CD4-positive, alpha-beta T cell treated with Interferon gamma for 1 hour (primary cell): ENCODE data around the gene CCDC197.

ENCODE experiments used
- DNase-seq: peaks from one replicate; pipeline ENCODE4 v3.0.0-alpha.2; 2020

Gene CCDC197

DNA sequence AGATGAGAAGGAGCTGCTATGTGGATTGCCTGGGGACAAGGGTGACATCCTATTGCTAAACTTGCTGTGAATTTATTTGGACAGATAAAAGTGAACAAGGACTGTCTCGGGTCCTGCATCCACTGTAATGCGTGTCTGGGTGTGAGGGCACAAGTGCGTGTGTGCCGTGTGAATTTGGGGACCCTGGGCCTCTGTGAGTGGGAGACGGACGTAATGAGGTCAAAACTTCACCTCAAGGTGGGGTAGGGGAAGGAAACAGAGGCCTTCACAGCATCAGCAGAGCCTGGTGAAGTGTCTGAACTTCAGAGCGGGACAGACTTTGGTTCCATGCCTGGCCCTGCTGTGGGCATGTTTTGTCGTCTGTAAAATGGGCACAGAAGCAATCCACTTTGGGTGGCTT, 35.5 kb upstream of the CCDC197 start:
- DNase-seq = no peak

DNA sequence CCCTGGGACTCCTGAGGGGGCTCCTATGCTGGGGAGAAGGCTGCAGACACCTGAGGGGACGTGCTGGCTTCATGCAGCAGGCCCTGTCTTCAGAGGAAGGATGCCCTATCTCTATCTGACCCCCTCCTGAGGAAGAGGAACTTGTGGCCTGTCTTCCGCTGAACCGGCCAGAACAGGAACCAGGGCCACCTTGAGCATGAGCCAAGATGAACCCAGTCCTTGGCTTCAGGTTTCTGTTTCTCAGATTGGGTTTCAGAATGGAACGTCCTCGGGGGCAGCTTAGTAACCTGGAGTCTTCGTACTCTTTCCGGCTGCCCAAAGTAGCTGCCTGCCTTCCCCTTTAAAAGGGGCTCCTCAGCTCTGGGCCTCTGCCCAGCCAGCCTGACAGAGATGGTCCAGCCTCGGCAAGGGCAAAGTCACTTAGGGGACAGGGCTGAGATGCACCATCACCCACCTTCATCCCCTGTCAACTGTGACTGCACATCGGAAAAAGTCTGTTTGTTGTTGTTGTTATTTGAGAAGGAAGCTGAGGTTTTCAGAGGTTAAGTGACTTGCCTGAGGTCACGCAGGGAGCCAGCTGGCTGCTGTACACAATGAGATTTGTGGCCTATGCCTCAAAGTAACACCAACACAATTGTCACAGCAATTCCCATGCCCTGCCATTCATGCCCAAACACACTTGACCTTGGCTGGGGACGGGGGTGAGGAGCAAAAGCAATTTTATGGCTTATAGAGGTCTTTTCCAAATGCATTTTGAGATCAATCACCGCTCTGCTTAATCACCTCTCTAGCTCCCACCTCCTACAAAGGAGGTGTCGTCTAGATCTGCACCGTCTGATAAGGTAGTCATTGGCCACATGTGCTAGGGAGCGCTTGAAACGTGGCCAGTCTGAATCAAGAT, 34.1 kb upstream of the CCDC197 start:
- DNase-seq = peak; percentile 69

DNA sequence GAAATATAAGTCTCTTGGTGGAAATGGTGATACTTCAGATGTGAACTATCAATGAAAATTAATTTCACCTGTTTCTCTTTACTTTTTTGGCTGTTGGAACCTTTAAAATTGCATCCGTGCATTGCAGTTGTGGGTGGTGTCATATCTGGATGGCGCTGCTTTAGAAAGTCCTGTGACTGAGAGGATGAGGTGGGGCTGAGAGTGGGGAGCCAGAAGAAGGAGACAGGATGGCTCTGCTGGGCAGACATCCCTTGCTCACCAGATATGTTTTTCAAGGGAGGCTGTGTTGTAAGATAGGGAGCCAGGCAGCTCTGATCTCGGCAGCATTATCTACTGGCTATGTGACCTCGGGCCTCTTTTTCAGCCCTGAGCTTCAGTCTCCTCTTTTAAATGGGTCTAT, 33.4 kb upstream of the CCDC197 start:
- no peak for DNase-seq

DNA sequence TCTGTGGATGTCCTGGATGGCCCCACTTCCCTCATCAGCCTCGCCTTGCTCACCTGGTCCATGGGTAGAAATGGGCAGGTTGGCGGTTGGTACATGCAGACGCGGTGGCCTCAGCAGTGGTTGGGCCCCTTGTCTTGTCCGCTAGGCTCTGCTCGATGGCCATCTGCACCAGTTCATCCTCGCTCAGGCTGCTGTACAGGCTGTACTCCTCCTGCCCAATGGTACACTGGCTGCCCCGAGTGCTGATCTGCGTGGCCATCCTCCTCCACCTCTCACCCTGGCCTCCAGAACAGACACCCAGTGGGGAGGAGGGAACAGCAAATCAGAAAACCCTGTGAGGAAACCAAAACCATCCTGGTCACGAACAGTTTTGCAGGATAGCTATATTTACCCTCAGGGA, 32.8 kb upstream of the CCDC197 start:
- DNase-seq = no peak

DNA sequence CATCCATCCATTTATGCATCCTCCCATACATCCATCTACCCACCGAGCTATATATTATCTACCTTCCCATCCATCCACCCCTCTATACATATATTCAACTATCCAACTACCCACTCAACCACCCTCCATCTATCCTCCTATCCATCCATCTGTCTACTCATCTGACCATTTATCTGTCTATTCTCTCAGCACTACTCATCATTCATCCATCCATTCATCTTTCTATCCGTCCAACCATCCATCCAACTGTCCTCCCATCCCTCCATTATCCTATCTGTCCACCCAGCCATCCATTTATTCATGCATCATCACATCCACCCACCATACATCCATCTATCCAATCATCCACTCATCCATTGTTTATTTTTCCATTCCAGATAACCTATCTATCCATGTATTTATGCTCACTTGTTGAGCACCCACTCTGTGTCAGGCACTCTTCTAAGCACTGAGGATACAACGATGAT, 32.2 kb upstream of the CCDC197 start:
- DNase-seq = no peak

DNA sequence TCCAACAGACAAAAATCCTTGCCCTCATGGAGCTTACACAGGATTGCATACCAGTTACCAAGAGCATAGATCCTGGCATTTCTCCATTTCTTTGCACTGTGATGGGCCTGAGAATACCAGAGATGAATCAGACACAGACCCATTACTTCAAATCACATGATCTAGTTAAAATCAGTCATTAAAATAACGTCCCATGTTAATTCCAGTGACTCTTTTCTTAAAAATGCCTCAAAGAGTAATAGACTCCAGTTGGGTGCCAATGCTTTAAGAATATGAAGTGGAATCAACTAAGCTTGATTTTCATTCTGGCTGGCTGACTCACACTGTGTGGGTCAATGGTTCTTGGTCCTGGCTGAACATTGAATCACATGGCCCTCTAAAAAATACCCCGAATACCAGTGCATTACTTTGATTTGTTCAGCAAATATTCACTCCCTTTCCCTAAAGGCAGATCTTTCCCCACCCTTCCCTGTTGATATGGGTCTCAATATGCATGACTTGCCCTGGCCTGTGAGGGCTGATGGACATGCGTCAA, 31.7 kb upstream of the CCDC197 start:
- DNase-seq = no peak

DNA sequence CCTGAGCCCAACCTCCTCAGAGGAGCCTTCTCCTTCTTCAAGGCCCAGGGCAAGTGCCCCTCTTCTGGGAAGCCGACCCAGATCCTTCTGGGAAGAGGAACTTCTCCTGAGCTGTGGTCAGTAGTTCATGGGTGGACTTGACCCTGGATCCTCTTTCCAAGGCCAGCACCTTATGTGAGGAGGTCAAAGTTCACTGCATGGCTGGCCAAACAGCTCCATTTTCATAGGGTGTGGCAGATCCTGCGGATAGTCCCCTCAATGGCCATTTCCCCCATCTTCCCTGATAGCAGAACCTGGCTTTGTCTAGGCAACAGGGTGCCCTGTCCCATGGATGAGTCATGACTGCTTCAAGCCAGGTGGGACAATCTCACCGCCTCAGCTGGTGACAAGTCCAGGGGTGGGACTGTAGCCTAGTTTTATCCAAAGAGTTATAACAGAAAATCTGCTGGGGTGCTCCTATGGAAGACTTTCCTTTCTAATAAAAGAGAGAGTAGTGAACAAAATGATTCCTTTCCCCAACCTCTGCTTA, 31.1 kb upstream of the CCDC197 start:
- DNase-seq = no peak

DNA sequence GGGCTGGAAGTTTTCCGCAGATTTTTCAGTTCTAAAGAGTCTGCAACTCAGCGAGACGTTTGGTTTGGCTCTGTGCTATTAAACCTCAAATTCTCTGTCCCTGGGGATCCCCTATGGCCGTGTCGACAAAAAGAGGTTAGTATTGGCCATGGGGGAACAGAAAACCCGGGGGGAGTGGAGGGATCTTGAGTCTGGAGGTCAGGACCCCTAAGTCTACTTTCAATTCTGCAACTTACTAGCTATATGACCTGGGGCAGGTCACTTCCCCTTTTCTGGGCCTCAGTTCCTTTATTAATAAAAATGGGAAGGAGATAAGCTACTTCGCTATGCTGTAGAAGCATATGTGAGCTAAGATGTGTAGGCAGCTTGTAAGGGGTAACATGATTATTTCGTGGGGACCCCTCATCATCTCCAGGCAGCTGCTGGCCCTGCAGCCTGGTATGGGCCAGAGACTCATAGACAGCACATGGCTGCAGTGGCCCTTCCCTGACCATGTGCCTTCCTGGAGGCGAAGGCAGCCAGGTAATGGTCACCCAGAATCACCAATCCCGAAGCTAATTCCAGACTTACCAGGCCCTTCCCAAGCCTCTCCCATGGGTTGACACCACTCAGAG, 29.4 kb upstream of the CCDC197 start:
- peak; percentile 54 for DNase-seq

DNA sequence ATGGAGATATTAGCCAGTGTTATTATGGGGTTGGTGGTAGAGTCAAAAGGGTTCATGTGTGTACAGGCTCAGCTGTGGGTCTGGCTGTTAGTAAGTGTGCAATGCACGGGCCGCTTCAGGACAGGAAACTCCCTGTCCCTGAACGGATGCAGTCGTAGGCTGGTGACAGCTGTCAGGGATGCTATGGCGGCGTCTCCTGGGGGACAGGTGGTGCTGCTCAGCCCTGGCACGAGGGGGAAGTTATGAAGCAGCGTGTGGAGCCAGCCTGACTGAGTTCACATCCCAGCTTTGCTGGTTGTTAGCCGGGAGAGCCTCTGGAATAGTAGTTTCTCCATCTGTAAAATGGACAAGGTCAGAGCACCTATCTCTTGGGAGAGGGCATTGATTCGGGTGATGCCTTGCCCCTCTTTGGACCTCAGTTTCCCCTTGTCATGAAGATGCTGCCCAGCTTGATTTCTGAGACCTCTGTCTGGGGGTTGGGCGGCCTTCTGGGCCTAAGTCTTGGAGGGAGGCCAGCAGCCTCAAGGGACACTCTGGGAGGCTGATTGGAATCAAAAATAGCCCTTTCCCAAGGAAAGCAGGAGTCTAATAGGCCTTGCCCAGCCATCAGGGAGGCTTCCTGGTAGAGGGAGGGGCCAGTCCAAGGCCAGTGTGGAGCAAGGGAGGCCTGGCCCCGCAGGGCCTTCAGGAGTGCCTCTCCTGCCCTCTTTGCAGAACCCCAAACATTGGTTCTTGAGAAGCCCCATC, 27.8 kb upstream of the CCDC197 start:
- DNase-seq = peak; percentile 32

DNA sequence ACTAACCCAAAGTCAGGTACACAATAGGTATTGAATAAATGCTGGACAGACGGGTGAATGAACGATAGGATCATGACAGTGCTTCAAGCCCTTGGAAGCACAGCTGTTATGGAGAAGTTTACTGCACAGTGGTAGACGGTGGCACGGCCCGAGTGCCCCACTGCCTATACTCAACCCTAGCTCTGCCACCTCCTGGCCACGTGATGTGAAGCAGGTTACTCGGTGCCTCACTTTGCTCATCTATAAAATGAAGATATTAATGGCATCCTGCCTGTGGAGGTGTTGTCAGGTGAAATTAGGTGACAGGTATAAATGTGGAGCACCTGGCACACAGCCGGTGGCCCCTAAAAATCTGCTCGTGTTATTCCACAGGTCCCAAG, 26.5 kb upstream of the CCDC197 start:
- DNase-seq = peak; percentile 75

DNA sequence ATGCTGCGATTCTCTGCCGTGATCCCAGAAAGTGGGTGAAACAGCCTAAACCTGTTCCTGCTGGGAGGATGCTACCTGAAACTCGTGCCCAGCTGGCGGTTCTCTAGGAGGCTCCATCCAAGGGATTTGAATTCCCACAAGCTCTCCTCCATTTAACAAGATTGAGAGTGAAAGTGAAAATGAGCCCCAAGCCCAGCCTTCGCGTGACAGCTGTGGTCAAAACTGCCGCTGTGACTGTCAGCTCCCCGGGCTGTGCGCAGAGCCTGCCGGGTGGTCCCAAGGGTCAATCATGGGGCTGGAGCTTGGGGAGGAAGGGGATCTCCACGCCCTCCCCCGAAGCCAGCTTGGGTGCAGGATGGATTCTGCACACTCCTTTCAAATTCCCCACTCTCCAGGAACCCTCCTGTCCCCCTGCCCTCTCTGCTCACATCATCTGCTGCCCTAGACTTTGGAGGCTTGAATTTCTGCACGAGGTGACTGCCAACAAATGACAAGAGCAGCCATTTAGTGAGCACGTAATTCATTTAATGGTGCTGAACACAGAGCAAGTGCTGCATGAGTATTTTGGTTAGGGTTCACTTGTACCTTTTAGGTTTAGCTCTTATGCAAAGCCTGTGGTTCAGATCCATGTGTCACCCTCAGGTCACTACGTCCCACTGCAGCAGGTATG, 26.0 kb upstream of the CCDC197 start:
- DNase-seq = peak; percentile 29

DNA sequence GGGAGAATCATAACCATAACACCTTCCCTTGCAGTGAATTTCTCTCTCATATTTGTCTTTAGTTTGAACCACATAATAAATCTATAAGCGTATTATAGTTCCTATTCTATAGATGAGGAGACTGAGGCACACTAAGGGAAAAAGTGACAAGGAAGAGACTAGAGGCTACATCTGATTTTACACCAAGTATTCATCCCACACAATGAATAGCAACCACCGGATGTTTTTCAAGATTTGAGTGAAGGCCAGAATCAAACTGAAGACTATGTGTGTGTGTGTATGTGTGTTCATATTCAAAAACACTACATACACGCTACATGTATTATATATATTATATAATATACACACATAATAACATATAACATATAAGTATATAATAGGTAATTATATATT, 25.5 kb upstream of the CCDC197 start:
- no peak for DNase-seq

DNA sequence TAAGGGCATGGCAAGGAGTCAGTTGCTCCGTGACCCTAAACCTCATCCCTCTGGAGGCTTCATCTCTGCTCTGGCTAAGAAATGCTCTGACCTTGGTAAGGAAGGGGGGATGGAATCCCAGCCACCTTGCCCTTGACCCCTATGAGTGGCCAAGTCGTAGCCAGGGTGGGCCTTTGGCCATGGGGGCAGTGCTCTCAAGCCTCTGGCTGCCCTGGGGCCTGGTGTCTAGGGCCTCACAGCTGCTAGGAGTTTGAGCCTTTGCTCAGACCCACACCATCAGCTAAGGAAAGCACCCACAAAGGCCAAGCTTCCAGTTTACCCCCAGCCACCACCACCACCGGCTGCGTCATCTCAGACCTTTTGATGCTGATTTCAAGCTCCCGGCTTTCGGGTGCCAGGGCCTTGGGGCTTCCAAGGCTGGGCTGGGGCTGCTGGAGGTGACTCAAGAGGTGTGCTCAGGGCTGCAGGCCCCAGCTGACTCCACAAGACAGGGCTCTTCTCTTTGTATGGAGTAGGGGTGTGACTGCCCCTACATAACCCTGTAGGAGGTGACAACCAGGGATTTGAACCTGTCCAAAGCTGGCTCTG, 24.4 kb upstream of the CCDC197 start:
- DNase-seq = no peak

DNA sequence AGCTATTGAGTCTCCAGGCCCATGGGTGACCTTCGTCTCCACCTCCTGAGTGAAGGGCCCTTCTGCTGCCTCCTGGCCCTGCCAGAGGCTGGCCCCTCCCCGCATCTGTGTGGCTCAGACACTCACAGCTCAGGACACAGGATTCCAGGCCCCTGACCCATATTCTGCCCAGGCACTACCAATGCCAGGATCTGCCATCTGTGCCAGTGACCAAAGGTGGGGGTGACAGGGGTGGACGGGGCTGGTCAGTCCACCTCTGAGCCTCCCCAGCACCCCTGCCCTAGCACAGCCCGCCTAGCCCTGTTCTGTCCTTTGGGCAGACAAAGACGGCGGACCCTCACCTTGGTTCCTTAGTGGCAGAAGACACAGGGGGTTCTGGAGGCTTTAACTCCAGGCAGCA, 23.5 kb upstream of the CCDC197 start:
- DNase-seq = no peak

DNA sequence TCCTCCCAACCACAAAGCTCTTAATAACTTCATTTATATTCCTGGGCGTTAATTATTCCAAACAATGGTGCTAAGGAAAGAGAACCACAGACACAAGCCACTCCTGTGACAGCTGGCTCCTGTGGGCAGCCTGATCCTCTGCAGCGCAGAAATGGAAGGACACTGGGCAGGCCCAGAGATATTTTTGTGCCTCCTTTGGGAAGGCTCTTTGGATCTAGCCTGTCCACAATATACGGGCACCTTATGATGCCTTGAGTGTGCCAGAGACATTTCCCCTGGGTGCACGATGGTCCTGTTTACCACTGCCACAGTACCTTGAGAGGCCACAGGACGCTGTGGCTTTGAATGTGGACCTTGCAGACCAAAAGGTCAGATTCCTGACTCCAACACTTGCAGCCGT, 22.8 kb upstream of the CCDC197 start:
- DNase-seq = no peak

DNA sequence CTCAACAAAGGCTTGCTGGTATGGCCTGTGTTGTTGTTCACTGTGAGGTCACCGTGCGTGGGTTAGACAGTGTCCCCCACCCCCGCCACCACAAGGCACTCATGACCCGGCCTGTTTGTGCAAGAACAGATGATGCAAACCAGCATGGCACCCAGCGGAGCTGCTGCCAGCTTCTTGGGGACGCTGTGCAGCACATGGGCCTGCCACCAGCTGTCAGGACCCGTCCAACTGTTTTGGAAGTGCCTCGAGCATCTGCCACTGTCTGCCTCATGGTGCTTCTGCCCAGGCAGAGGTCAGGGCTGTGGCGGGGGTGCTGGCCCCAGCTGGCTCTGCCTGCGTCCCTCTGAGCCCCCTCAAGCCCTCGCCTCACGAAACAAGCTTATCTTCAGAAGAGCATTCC, 22.3 kb upstream of the CCDC197 start:
- DNase-seq = no peak

DNA sequence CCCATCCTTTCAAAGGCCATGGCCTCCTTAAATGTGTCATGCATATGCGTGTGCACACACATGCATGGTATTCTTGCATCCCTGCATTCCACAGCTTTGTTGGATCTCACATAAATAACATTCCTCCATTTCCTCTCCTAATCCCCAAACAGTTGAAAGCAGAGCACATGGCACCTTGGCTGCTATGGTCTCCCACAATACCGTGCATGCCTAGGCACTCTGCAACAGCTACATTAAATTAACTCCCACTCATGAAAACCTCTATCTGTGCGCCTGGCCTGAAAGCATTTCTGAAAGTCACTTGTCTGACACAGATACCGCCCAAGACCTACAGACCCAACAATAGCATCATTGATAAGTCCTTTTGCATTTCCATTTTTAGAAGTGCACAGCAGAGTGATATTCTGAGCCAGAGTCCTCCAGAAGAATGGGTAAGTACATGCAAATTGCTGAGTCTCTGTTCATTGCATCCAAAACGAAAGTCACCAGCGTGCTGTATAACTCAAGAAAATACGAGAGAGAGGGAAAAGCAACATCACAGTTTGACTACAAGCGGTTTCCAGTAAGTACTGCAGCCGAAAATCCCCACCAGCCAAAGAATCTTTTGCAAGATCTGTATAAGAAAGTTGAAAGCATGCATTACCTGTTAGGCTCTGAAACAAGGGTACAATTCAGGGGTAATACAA, 21.2 kb upstream of the CCDC197 start:
- no peak for DNase-seq

DNA sequence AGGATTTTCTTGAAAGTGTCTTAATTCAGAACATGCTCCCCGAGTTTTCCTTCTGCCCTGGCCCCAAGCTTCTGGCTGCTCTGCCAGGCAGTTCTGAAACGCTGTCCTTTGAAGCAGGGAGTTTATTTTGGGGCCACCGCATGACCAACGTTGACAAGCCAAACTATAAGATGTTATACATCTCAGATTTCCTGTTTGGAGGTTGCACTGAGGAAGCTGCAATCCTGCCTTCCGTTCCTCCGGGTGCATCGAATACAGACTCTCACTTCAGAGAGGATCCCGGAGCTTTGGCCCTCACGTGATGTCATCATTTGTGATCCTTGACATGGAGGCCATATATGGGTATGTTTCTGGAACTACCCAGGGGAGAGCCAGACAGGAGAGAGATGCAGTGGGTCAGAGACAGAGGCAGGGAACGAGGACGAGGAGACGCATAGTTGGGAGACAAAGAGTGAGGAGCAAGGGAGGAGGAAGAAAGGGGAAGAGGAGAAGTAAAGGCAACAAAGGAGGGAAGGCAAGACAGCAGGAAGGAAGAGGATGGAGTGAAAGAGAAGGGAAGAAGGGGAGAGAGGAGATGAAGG, 20.5 kb upstream of the CCDC197 start, which contains the start of gene ASB2:
TSS of gene ASB2 (minus strand) at position 94 of the 581 bp plus-strand sequence. CDS start 12,031 bp downstream, outside the sequence.
- DNase-seq = no peak

DNA sequence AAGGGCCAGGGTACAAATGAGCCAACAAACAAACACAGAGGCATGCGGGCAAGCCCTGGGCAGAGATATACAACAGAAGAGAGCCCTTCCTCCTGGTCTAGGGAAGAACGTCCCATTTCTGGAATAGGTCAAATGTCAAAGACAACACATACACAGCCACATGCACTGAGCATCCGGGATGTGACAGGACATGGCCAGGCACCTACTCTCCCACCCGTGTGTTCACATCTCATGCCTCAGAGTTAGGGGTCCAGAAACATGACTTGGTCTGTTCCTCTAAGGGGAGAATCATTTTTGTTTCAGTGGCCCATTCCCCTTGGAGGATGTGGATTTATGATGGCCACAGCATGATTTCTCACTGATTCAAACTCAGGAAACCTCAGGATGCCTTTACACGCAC, 19.9 kb upstream of the CCDC197 start:
- no peak for DNase-seq

DNA sequence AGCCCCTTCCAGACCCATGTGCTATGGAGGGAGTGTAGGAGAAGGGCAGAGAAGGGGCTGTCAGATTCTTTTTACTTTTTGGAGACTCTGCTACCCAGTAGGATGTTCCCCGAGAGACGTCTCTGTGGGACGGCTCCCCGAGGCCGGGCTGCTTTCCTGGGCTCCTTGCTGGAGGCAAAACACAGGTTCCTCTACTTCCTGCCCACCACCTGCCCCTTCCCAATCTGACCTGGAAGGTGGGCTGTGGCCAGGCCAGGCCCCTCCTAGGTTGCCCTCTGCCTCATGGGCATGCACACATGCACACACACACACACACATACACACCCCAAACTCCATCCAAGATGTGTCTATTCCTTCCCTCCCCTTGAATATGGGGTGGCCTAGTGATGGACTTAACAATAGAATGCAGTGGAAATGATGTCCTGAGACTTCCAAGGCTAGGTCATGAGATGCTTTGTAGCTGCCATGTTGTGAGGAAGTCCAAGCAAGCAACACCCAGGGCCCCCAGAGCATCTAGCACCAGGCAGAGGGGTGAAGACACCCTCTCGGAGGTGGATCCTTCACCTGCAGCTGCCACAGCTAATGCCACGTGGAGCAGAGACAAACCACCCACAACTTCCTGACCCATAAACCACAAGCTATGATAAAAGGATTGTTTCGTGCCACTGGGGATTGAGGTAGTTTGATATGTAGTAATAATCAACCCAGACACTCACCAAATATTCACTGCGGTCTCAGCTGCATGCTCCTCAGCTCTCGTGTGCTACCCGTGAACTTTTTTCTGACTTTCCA, 19.1 kb upstream of the CCDC197 start:
- peak; percentile 68 for DNase-seq
